ENCODE results near the gene CRIP1.

Gene CRIP1

DNA sequence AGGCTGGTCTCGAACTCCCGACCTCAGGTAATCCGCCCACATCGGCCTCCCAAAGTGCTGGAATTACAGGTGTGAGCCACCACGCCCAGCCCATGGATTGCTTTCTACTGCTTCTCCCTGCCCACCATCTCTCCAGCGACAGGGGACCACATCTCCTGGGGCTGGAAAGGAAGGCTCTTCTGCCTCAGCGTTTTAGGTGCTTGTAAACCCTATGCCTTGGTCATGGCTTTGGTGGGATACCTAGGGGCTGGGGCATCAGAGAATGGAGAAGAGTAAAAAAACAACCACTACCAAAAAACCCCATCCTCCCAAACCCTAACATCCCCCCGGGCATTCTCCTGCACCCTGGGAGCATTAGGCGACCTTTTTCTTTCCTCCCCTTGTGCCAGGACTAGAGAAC is 38.6 kb downstream of the CRIP1 start:
- H2AFZ ChIP-seq (ENCODE audit: low read depth, low read length): no peak overlapping the region
- no peak overlapping the region for H3K27ac ChIP-seq (ENCODE audit: low read length)
- no peak overlapping the region for H3K4me2 ChIP-seq (ENCODE audit: low read length)
- H3K36me3 ChIP-seq (replicated peaks; ENCODE audit: low read depth, low read length): no peaks in the 10 kb centered on the region
- no peaks in the 10 kb centered on the region for H3K4me1 ChIP-seq (ENCODE audit: low read length)
- no peaks in the 10 kb centered on the region for H3K79me2 ChIP-seq (ENCODE audit: low read length)
- H3K4me3 ChIP-seq (ENCODE audit: low read length): no peak overlapping the region
- H4K20me1 ChIP-seq (ENCODE audit: insufficient read depth, low read length): no peaks in the 10 kb centered on the region
- H3K9ac ChIP-seq (ENCODE audit: low read length): no peak overlapping the region
- H3K9me3 ChIP-seq (ENCODE audit: insufficient read depth, low read length): no peaks in the 10 kb centered on the region
- TF ChIP-seq EZH2phosphoT487 (IDR thresholded peaks at IDR 0.05; ENCODE audit: low read depth): no peak
- TF ChIP-seq, protein P1, sequence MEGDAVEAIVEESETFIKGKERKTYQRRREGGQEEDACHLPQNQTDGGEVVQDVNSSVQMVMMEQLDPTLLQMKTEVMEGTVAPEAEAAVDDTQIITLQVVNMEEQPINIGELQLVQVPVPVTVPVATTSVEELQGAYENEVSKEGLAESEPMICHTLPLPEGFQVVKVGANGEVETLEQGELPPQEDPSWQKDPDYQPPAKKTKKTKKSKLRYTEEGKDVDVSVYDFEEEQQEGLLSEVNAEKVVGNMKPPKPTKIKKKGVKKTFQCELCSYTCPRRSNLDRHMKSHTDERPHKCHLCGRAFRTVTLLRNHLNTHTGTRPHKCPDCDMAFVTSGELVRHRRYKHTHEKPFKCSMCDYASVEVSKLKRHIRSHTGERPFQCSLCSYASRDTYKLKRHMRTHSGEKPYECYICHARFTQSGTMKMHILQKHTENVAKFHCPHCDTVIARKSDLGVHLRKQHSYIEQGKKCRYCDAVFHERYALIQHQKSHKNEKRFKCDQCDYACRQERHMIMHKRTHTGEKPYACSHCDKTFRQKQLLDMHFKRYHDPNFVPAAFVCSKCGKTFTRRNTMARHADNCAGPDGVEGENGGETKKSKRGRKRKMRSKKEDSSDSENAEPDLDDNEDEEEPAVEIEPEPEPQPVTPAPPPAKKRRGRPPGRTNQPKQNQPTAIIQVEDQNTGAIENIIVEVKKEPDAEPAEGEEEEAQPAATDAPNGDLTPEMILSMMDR (IDR thresholded peaks at IDR 0.05; ENCODE audit: low read depth, low read length): no peak
- peaks cover 17% of the 10 kb centered on the region for H3K27me3 ChIP-seq (ENCODE audit: low read depth, low read length)

DNA sequence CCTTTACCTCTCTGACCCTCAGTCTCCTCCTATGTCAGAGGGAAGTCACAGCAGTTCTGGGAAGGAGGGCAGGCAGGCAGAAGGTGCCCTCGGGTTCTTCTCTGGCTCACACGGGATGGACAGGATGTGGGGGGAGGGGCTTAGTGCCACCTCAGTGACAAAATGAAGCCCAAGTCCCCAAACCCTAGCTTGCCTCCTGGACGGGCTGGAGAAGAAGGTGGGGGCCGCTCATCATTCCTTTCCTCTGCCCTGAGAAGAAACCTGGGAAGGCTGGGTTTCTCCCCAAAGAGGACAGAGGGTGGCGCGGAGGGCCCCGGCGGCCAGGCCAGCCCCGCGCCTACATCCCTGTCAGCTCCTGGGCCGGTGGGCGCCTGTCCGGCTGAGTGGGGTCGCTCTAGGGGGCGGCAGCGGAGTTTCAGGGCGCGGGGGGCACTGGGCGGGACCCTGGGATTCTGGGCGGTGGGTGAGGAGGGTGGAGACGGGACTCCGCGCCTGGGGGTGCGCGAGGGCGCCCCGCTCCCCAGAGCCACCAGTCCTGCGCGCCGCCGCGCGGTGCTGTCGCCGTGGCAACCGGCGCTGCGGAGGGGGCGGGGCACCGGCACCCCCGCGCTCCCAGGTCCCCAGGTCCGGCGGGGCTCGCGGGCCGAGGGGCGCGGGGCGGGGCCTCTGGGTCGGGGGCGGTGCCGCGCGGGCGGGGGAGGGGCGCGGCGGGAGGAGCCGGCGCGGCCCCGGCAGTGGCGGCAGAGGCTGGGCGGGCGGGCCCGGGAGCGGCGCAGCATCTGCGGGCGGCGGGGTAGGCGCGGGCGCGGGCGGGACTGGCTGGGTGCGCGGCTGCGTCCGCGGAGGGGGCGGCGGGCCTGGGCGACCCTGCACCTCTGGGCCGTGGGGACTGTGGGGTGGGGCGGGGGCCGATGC is 39.4 kb downstream of the CRIP1 start, which contains the start of gene TMEM121:
Gene TMEM121, plus strand, starts transcription at position 723 of the 915 bp plus-strand sequence. CDS start 2,252 bp downstream, outside the sequence.
- Histone ChIP-seq H2AFZ (ENCODE audit: low read depth, low read length) (no peak within 1 kb of the TSS), H3K27ac (ENCODE audit: low read length) (no peak within 1 kb of the TSS), H3K36me3 (replicated peaks; ENCODE audit: low read depth, low read length) (no peaks in the 10 kb centered on the region), H3K4me1 (ENCODE audit: low read length) (no peaks in the 10 kb centered on the region), H3K9me3 (ENCODE audit: insufficient read depth, low read length) (no peaks in the 10 kb centered on the region), H3K79me2 (ENCODE audit: low read length) (no peaks in the 10 kb centered on the region), H3K4me3 (ENCODE audit: low read length) (no peak within 1 kb of the TSS), H3K4me2 (ENCODE audit: low read length) (no peak within 1 kb of the TSS), H3K27me3 (ENCODE audit: low read depth, low read length) (peaks cover 17% of the 10 kb centered on the region), H3K9ac (ENCODE audit: low read length) (no peak within 1 kb of the TSS), H4K20me1 (ENCODE audit: insufficient read depth, low read length) (no peaks in the 10 kb centered on the region)
- TF ChIP-seq EZH2phosphoT487 (IDR thresholded peaks at IDR 0.05; ENCODE audit: low read depth): no peak
- TF ChIP-seq, protein P1 (IDR thresholded peaks at IDR 0.05; ENCODE audit: low read depth, low read length): no peak

DNA sequence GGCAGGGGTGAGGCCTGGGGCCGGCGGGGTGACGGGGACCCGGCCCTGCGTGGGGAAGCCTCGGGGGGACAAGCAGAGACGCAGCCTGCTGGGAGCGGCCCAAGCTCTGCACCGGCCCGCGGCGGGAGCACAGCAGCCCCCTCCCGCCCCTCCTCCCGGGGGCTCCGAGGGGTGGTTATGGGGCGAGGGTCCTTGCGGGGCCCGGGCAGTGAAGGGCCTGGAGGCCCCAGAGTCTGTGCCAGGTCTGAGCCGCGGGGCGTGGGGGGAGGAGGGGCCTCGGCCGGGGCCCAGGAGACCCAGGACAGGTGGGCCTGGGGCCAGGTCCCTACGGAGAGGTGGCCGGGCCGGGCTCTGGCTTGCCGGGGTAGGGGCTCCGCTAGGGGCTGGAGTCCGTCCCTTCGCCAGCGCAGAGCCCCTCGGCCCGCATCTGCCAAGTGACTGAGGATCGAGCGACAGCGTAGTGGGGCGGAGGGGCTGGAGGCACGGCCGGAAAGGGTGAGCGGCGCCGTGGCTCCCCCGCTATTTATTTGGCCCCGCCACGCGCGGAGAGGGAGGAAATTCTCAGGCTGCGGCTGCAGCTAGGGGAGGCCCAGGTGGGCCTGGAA is 40.2 kb downstream of the CRIP1 start:
- Histone ChIP-seq H3K27me3 (ENCODE audit: low read depth, low read length) (peaks cover 17% of the 10 kb centered on the region), H2AFZ (ENCODE audit: low read depth, low read length) (no peak overlapping the region), H3K27ac (ENCODE audit: low read length) (no peak overlapping the region), H3K79me2 (ENCODE audit: low read length) (no peaks in the 10 kb centered on the region), H3K9ac (ENCODE audit: low read length) (no peak overlapping the region), H3K9me3 (ENCODE audit: insufficient read depth, low read length) (no peaks in the 10 kb centered on the region), H3K4me2 (ENCODE audit: low read length) (no peak overlapping the region), H3K4me3 (ENCODE audit: low read length) (no peak overlapping the region), H4K20me1 (ENCODE audit: insufficient read depth, low read length) (no peaks in the 10 kb centered on the region), H3K36me3 (replicated peaks; ENCODE audit: low read depth, low read length) (no peaks in the 10 kb centered on the region), H3K4me1 (ENCODE audit: low read length) (no peaks in the 10 kb centered on the region)
- no peak for TF ChIP-seq EZH2phosphoT487 (IDR thresholded peaks at IDR 0.05; ENCODE audit: low read depth)
- TF ChIP-seq, protein P1 (IDR thresholded peaks at IDR 0.05; ENCODE audit: low read depth, low read length): no peak

DNA sequence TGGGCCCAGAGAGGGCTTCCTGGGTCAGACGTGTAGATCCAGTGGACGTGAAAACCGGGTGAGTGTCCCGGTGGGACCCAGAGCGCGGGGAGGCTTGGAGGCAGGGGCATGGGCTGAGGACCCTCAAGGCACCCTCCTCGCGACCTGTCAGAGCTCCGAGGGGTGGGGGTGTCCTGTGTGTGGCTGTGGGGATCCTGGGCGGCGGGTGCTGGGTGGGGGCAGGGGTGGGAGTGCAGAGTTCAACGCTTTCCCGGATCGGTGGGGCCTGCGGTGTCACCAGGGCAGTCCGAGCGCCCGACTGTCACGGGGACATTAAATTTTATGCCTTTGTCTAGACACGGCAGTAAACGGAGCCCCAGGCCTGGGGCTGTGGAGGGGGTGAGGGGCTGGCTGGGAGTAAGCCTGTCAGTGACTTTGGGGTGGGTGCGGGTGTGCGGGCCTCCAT is 40.7 kb downstream of the CRIP1 start:
- Histone ChIP-seq H3K79me2 (ENCODE audit: low read length) (no peaks in the 10 kb centered on the region), H3K4me3 (ENCODE audit: low read length) (no peak overlapping the region), H3K9me3 (ENCODE audit: insufficient read depth, low read length) (no peaks in the 10 kb centered on the region), H3K27ac (ENCODE audit: low read length) (no peak overlapping the region), H4K20me1 (ENCODE audit: insufficient read depth, low read length) (no peaks in the 10 kb centered on the region), H2AFZ (ENCODE audit: low read depth, low read length) (no peak overlapping the region), H3K27me3 (ENCODE audit: low read depth, low read length) (peaks cover 17% of the 10 kb centered on the region), H3K4me2 (ENCODE audit: low read length) (no peak overlapping the region), H3K4me1 (ENCODE audit: low read length) (no peaks in the 10 kb centered on the region), H3K9ac (ENCODE audit: low read length) (no peak overlapping the region), H3K36me3 (replicated peaks; ENCODE audit: low read depth, low read length) (no peaks in the 10 kb centered on the region)
- TF ChIP-seq EZH2phosphoT487 (IDR thresholded peaks at IDR 0.05; ENCODE audit: low read depth): no peak
- TF ChIP-seq, protein P1 (IDR thresholded peaks at IDR 0.05; ENCODE audit: low read depth, low read length): no peak

All from OCI-LY3 (cell line).